ENCODE measurements around the gene ITK.

DNA sequence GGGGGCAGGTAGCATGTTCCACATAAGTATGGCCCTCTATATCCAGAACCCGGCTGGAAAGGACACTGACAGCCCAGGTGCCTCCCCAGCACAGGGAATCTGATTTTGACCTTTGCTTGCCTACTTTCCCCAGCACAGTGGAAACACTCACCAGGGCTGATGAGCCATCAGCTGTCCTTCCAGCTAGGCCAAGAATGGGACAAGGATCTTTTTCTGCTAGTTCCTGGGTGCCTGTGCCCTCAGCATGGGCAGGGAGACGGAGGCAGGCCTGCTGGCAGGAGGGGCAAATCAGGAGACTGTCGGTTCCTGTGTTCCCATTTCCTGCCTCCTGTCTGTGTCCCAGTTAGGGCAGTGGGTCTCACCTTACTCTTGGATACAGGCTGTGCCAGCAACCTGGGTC lies 86.4 kb downstream of the ITK start:
- TF ChIP-seq ELF4 (IDR thresholded peaks at IDR 0.05): no peak
- TF ChIP-seq BHLHE40 (IDR thresholded peaks at IDR 0.05; ENCODE audit: borderline replicate concordance): no peak
- no peak for TF ChIP-seq LEF1 (IDR thresholded peaks at IDR 0.05; ENCODE audit: borderline replicate concordance)
- no peak for TF ChIP-seq CTBP1 (IDR thresholded peaks at IDR 0.05; ENCODE audit: borderline replicate concordance)
- TF ChIP-seq HDGF (IDR thresholded peaks at IDR 0.05; ENCODE audit: borderline replicate concordance): no peak
- TF ChIP-seq, protein P1, sequence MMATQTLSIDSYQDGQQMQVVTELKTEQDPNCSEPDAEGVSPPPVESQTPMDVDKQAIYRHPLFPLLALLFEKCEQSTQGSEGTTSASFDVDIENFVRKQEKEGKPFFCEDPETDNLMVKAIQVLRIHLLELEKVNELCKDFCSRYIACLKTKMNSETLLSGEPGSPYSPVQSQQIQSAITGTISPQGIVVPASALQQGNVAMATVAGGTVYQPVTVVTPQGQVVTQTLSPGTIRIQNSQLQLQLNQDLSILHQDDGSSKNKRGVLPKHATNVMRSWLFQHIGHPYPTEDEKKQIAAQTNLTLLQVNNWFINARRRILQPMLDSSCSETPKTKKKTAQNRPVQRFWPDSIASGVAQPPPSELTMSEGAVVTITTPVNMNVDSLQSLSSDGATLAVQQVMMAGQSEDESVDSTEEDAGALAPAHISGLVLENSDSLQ (IDR thresholded peaks at IDR 0.05): no peak
- TF ChIP-seq TARDBP (IDR thresholded peaks at IDR 0.05): no peak
- no peak for TF ChIP-seq SUZ12 (IDR thresholded peaks at IDR 0.05)
- no peak for TF ChIP-seq SP1 (IDR thresholded peaks at IDR 0.05)
- TF ChIP-seq FOXM1 (IDR thresholded peaks at IDR 0.05; ENCODE audit: borderline replicate concordance): no peak

All from HEK293T (cell line).